ENCODE data around the gene KIAA0930. TPM values are rescaled to one million over a fixed set of nuclear protein-coding genes. Genes with fewer than 3 reads are reported as not detected.
A peak's percentile ranks its signal among the peaks of the same experiment; 100 is the strongest.

Gene KIAA0930
- total RNA-seq, 2 experiments from 2014 or later = 35.1 to 38.6 TPM

DNA sequence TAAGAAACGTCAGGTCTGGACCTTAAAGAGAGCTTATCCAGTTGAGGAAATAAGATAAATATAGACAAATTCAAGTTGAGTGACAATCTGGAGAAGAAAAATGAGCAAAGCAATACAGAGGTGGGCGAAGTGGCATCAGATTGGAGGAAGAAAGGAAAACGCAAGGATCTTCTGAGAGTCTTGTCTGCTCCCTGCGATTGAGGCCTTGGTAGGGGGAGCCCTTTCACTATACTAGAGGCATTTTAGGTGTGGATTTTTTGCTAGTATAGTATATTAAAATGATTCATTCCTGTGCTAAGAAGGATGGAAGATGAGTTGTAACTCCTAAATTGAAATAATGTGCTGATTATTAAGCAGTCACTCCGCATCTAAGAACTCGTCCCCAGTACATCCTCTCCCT, 68.9 kb downstream of the KIAA0930 start:
- CTCF ChIA-PET = no interaction called here
- Mint-ChIP-seq H3K27me3 (no peaks in the 10 kb centered on the region), H3K9me3 (ENCODE audit: low read depth) (no peaks in the 10 kb centered on the region), H3K27ac (peak overlapping the region; percentile 17), H3K4me3 (no peak overlapping the region), H3K4me1 (peaks cover 77% of the 10 kb centered on the region), H3K36me3 (peaks cover 81% of the 10 kb centered on the region)
- DNase-seq (peak; percentile 8), ATAC-seq (no peak)

GRCh38 chr22:45169591-45170466, 70.9 kb downstream of the KIAA0930 start:
- Mint-ChIP-seq H3K27me3 (no peaks in the 10 kb centered on the region), H3K27ac (peak overlapping the region; percentile 75), H3K9me3 (ENCODE audit: low read depth) (no peaks in the 10 kb centered on the region), H3K4me3 (no peak overlapping the region), H3K4me1 (peaks cover 77% of the 10 kb centered on the region), H3K36me3 (peaks cover 76% of the 10 kb centered on the region)
- ATAC-seq (peak; percentile 51), DNase-seq (peak; percentile 39)
- CTCF ChIA-PET = no interaction called here

DNA sequence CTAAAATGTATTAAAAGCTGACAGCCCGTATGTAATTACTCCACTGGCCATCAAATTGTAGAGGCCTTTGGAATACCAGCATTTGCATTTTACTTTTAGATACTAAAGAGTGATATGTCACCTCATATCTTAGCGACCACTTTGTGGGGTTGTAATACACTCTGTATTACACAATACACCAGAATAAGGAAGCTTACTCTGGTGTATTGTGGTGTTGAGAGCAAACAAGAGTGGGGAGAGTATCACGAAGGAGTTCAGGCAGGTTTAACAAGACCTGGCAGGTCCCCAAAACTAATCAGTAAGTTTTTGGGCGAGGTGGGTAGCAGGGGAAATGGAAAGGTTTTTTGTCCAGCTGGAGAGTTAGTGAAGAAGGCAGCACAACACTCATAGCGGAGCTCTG, 73.8 kb downstream of the KIAA0930 start:
- Mint-ChIP-seq H3K27me3 (no peaks in the 10 kb centered on the region), H3K36me3 (peaks cover 61% of the 10 kb centered on the region), H3K4me3 (no peak overlapping the region), H3K27ac (no peak overlapping the region), H3K4me1 (peaks cover 62% of the 10 kb centered on the region), H3K9me3 (ENCODE audit: low read depth) (no peaks in the 10 kb centered on the region)
- no peak for ATAC-seq
- DNase-seq = peak; percentile 16
- CTCF ChIA-PET = no interaction called here

- peaks cover 41% of the 10 kb centered on the region for H3K36me3 Mint-ChIP-seq
These were observed 76.2 kb downstream of the KIAA0930 start for GRCh38 chr22:45164270-45165088.

DNA sequence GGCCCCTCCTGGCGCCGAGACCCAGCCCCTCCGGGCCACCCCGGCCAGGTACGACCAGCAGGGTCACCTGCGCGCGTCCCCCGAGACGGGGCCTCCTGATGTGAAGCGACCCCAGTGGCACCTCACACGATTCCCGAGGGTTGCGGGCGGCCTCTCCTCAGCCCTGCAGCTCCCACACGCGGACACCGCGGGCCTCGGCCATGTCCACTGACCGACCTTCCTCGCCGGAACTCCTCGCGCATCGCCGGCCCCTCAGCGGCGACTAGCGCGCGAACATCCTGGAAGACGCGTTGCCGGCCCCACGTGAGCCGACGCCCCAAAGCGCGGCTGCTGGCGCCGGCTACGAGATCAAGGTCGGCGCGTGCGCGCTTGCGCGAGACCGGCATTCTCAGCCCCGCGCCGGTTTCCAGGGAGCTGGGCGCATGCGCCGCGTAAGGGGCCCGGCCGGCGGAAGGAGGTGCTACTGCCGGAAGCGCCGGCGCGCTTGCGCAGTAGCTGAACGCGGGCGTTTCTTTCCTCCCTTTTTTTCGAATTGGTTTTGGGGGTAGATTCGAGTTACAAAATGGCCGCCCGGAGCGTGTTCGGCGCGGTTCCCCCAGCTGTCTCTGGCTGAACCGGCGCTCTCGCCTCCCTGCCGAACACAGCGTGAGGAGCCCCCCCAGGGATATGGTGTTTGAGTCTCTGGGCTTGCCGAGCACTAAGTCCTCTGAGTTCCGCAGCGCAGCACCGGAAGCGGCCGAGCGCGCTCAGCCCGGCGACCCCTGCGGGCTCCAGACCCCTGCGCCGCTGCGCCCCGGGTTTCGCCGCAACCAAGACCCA, 77.0 kb downstream of the KIAA0930 start, which contains the start of gene NUP50:
NUP50 (plus strand) TSS at position 475 of the 819 bp plus-strand sequence. CDS start 4,253 bp downstream, outside the sequence.
- H3K4me1 Mint-ChIP-seq = peaks cover 59% of the 10 kb centered on the region
- no peaks in the 10 kb centered on the region for H3K27me3 Mint-ChIP-seq
- ATAC-seq (peak; percentile 87), DNase-seq (peak; percentile 97)
- peak within 1 kb of the TSS; percentile 91 for H3K27ac Mint-ChIP-seq
- peaks cover 37% of the 10 kb centered on the region for H3K36me3 Mint-ChIP-seq
- no peaks in the 10 kb centered on the region for H3K9me3 Mint-ChIP-seq (ENCODE audit: low read depth)
- CTCF ChIA-PET = interaction anchor here (0.9 to 1.6 kb wide), 9 partner anchors 10 to 479 kb away, joined by 3 to 9 read pairs (median 4); no protein-coding TSS in a partner anchor
- H3K4me3 Mint-ChIP-seq = peak within 1 kb of the TSS; percentile 94

More at GRCh38 chr22:45164270-45165088, 76.2 kb downstream of the KIAA0930 start:
- Mint-ChIP-seq H3K9me3 (ENCODE audit: low read depth) (no peaks in the 10 kb centered on the region), H3K27me3 (no peaks in the 10 kb centered on the region), H3K4me1 (peaks cover 60% of the 10 kb centered on the region), H3K4me3 (peak overlapping the region; percentile 94), H3K27ac (peak overlapping the region; percentile 91)
- ATAC-seq (peak; percentile 31), DNase-seq (peak; percentile 59)
- CTCF ChIA-PET = interaction anchor here (0.8 to 1.8 kb wide), 14 partner anchors 9 to 480 kb away, joined by 3 to 9 read pairs (median 4); no protein-coding TSS in a partner anchor

- H3K27me3 Mint-ChIP-seq = no peaks in the 10 kb centered on the region
- peak overlapping the region; percentile 91 for H3K27ac Mint-ChIP-seq
- peak; percentile 30 for ATAC-seq
- peaks cover 56% of the 10 kb centered on the region for H3K4me1 Mint-ChIP-seq
- CTCF ChIA-PET = interaction anchor here (0.9 to 1.6 kb wide), 8 partner anchors 10 to 479 kb away, joined by 3 to 9 read pairs (median 4); no protein-coding TSS in a partner anchor
- no peak for DNase-seq
- no peaks in the 10 kb centered on the region for H3K9me3 Mint-ChIP-seq (ENCODE audit: low read depth)
- peak overlapping the region; percentile 94 for H3K4me3 Mint-ChIP-seq
- peaks cover 35% of the 10 kb centered on the region for H3K36me3 Mint-ChIP-seq
These were observed 77.6 kb downstream of the KIAA0930 start for GRCh38 chr22:45163099-45163450.

DNA sequence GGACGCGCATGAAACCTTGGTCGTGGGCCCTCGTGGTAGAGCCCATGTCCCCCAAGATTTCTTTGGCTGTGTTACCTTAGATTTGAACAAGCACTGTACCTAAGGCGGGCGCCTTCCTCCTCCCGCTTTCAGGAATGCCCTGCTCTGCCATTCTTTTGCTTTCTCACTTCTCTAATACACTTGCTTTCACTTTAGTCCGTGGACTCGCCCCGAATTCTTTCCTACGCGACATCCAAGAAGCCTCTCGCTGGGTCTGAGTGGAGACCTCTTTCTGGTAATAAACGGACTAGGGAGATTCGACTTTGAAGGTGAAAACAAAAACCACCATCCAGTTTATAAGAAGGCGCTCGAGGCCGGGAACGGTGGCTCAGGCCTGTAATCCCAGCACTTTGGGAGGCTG, 78.2 kb downstream of the KIAA0930 start:
- no peaks in the 10 kb centered on the region for H3K9me3 Mint-ChIP-seq (ENCODE audit: low read depth)
- peaks cover 34% of the 10 kb centered on the region for H3K36me3 Mint-ChIP-seq
- CTCF ChIA-PET = interaction anchor here (1.1 to 1.6 kb wide), 3 partner anchors 13 to 24 kb away, joined by 3 to 5 read pairs (median 4); no protein-coding TSS in a partner anchor
- no peak for ATAC-seq
- H3K27me3 Mint-ChIP-seq = no peaks in the 10 kb centered on the region
- peaks cover 56% of the 10 kb centered on the region for H3K4me1 Mint-ChIP-seq
- peak overlapping the region; percentile 91 for H3K27ac Mint-ChIP-seq
- peak; percentile 41 for DNase-seq
- peak overlapping the region; percentile 94 for H3K4me3 Mint-ChIP-seq

- no peaks in the 10 kb centered on the region for H3K9me3 Mint-ChIP-seq (ENCODE audit: low read depth)
- no peak for ATAC-seq
- peaks cover 38% of the 10 kb centered on the region for H3K4me1 Mint-ChIP-seq
- no peak overlapping the region for H3K27ac Mint-ChIP-seq
- CTCF ChIA-PET = interaction anchor here (0.8 to 1.1 kb wide), 3 partner anchors 15 to 57 kb away, joined by 3 to 4 read pairs (median 3); no protein-coding TSS in a partner anchor
- no peak overlapping the region for H3K4me3 Mint-ChIP-seq
- DNase-seq = peak; percentile 35
- H3K36me3 Mint-ChIP-seq = peaks cover 23% of the 10 kb centered on the region
- H3K27me3 Mint-ChIP-seq = no peaks in the 10 kb centered on the region
These were observed 80.8 kb downstream of the KIAA0930 start for GRCh38 chr22:45159652-45160462.

DNA sequence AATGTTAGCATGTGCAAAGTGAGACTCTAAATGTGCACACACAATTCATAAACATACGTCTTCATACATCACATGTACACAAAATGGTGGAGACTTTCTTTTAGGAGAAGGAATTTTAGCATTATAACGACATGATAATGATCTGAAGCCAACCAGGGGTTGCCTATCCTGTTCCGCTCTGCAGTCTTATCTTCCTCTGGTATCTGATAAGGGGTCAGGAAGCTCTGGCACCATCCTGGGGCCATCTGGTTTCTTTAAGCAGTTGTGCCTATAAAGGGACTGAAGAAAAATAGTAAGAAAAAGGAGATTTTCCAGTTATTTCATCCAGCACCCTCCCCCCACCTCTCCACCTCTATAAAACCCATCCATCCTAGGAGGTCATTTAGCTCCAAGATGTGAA, 82.8 kb downstream of the KIAA0930 start:
- H3K4me3 Mint-ChIP-seq = no peak overlapping the region
- ATAC-seq = no peak
- no peaks in the 10 kb centered on the region for H3K27me3 Mint-ChIP-seq
- H3K4me1 Mint-ChIP-seq = peaks cover 36% of the 10 kb centered on the region
- H3K36me3 Mint-ChIP-seq = peaks cover 23% of the 10 kb centered on the region
- peak; percentile 2 for DNase-seq
- H3K9me3 Mint-ChIP-seq (ENCODE audit: low read depth) = no peaks in the 10 kb centered on the region
- H3K27ac Mint-ChIP-seq = no peak overlapping the region
- CTCF ChIA-PET = no interaction called here

- no peak for ATAC-seq
- DNase-seq = peak; percentile 12
- Mint-ChIP-seq H3K4me1 (peaks cover 16% of the 10 kb centered on the region), H3K9me3 (ENCODE audit: low read depth) (no peaks in the 10 kb centered on the region), H3K27me3 (no peaks in the 10 kb centered on the region), H3K36me3 (peaks cover 22% of the 10 kb centered on the region), H3K27ac (no peak overlapping the region), H3K4me3 (no peak overlapping the region)
- CTCF ChIA-PET = no interaction called here
These were observed 85.4 kb downstream of the KIAA0930 start for GRCh38 chr22:45155050-45155840.

- Mint-ChIP-seq H3K9me3 (ENCODE audit: low read depth) (no peaks in the 10 kb centered on the region), H3K36me3 (peaks cover 25% of the 10 kb centered on the region), H3K4me1 (peaks cover 8% of the 10 kb centered on the region), H3K27ac (no peak overlapping the region), H3K4me3 (no peak overlapping the region), H3K27me3 (no peaks in the 10 kb centered on the region)
- ATAC-seq (no peak), DNase-seq (no peak)
- CTCF ChIA-PET = interaction anchor here (0.6 kb wide), 1 partner anchor 343 kb away, joined by 3 read pairs; no protein-coding TSS in a partner anchor
These were observed 86.3 kb downstream of the KIAA0930 start for GRCh38 chr22:45154383-45154782.

Data from activated CD8-positive, alpha-beta memory T cell treated with anti-CD3 and anti-CD28 coated beads, Interleukin-2, amount 10 ng/mL, durations not matched to agents 7 days and 5 days (primary cell).